Activated B cell treated with CpG ODN at 0.5 μM for 24 hours (primary cell): ENCODE measurements around the gene DNAJC1. TPM values are rescaled to one million over a fixed set of nuclear protein-coding genes. Genes with fewer than 3 reads are reported as not detected.

ENCODE experiments used
- ATAC-seq: fragments of 200-7000 bp; cut with Tn5 transposase; one replicate; pipeline ENCODE4 v1.10.0; 2021; ENCODE audit warnings: low read depth, mild to moderate bottlenecking, moderate library complexity
- CTCF ChIA-PET: fragments of 350-600 bp; sonication (Branson Sonifier 250); formaldehyde crosslinking; loops from one replicate; lab custom pipeline; 2021; ENCODE audit warnings: antibody characterized with exemption; lab: Charles Lee
- POLR2A ChIA-PET: fragments of 350-600 bp; sonication (Branson Sonifier 250); formaldehyde crosslinking; loops from one replicate; lab custom pipeline; 2021; ENCODE audit warnings: antibody characterized with exemption; lab: Charles Lee
- DNase-seq: peaks from one replicate; pipeline ENCODE4 v3.0.0; 2022
- H3K27ac Mint-ChIP-seq: one replicate; pipeline ENCODE4 v1.8.0; 2020; ENCODE audit warnings: mixed read lengths
- H3K27me3 Mint-ChIP-seq: one replicate; pipeline ENCODE4 v1.8.0; 2021; ENCODE audit warnings: mixed read lengths
- H3K36me3 Mint-ChIP-seq: one replicate; pipeline ENCODE4 v1.8.0; 2021; ENCODE audit warnings: low read depth, mixed read lengths
- H3K4me1 Mint-ChIP-seq: one replicate; pipeline ENCODE4 v1.8.0; 2021; ENCODE audit warnings: mixed read lengths
- H3K4me3 Mint-ChIP-seq: one replicate; pipeline ENCODE4 v1.8.0; 2020; ENCODE audit warnings: mild to moderate bottlenecking, mixed read lengths
- H3K9me3 Mint-ChIP-seq: one replicate; pipeline ENCODE4 v1.8.0; 2020; ENCODE audit warnings: mixed read lengths
- CTCF ChIP-seq: fragments of 200-600 bp; IDR thresholded peaks from one replicate; pipeline ENCODE4 v1.8.0; 2022; ENCODE audit warnings: antibody characterized with exemption, mild to moderate bottlenecking
- intact Hi-C: fragments of 100-400 bp; cut with micrococcal nuclease; formaldehyde crosslinking; loops from one replicate; pipeline ENCODE4 v1.15.1; 2024
- total RNA-seq: library from RNA; stranded (reverse); gene quantifications from 2 replicates; pipeline ENCODE4 v1.2.3, GENCODE V29; 2022

Gene DNAJC1
- total RNA-seq, 1 donor from 2014 or later = 10.9 TPM

GRCh38 chr10:21935439-21936023 lies 68.0 kb downstream of the DNAJC1 start:
- Mint-ChIP-seq H3K27ac (no peak overlapping the region), H3K27me3 (no peaks in the 10 kb centered on the region), H3K36me3 (peaks cover 16% of the 10 kb centered on the region), H3K9me3 (peaks cover 11% of the 10 kb centered on the region), H3K4me1 (no peaks in the 10 kb centered on the region), H3K4me3 (no peak overlapping the region)
- POLR2A ChIA-PET = no interaction called here
- ATAC-seq = no peak
- intact Hi-C loops = no loop called here
- CTCF ChIA-PET = no interaction called here
- TF ChIP-seq CTCF = no peak
- DNase-seq = no peak

- H3K9me3 Mint-ChIP-seq = peaks cover 11% of the 10 kb centered on the region
Observed at GRCh38 chr10:21934307-21934706, 69.2 kb downstream of the DNAJC1 start.

GRCh38 chr10:21929070-21929469 lies 74.5 kb downstream of the DNAJC1 start:
- no peak for ATAC-seq
- no peaks in the 10 kb centered on the region for H3K9me3 Mint-ChIP-seq
- intact Hi-C loops = no loop called here

More at GRCh38 chr10:21934307-21934706, 69.2 kb downstream of the DNAJC1 start:
- intact Hi-C loops = no loop called here
- Mint-ChIP-seq H3K27me3 (no peaks in the 10 kb centered on the region), H3K4me3 (no peak overlapping the region), H3K27ac (no peak overlapping the region), H3K36me3 (peaks cover 16% of the 10 kb centered on the region), H3K4me1 (no peaks in the 10 kb centered on the region)
- TF ChIP-seq CTCF = no peak
- ChIA-PET POLR2A (no interaction called here), CTCF (no interaction called here)
- DNase-seq = no peak
- no peak for ATAC-seq

GRCh38 chr10:21927631-21928353 lies 75.7 kb downstream of the DNAJC1 start:
- ATAC-seq = no peak

More at GRCh38 chr10:21929070-21929469, 74.5 kb downstream of the DNAJC1 start:
- Mint-ChIP-seq H3K36me3 (peaks cover 2% of the 10 kb centered on the region), H3K27ac (no peak overlapping the region), H3K4me1 (no peaks in the 10 kb centered on the region), H3K4me3 (no peak overlapping the region), H3K27me3 (no peaks in the 10 kb centered on the region)
- TF ChIP-seq CTCF = no peak
- no peak for DNase-seq
- CTCF ChIA-PET = no interaction called here
- POLR2A ChIA-PET = no interaction called here

More at GRCh38 chr10:21927631-21928353, 75.7 kb downstream of the DNAJC1 start:
- no peak overlapping the region for H3K4me3 Mint-ChIP-seq
- peaks cover 2% of the 10 kb centered on the region for H3K36me3 Mint-ChIP-seq
- intact Hi-C loops = no loop called here
- no peak for TF ChIP-seq CTCF
- POLR2A ChIA-PET = interaction anchor here (0.6 kb wide), 1 partner anchor 532 kb away, joined by 4 read pairs; no protein-coding TSS in a partner anchor
- H3K27me3 Mint-ChIP-seq = no peaks in the 10 kb centered on the region
- CTCF ChIA-PET = no interaction called here
- no peak overlapping the region for H3K27ac Mint-ChIP-seq
- no peak for DNase-seq
- no peaks in the 10 kb centered on the region for H3K4me1 Mint-ChIP-seq
- no peaks in the 10 kb centered on the region for H3K9me3 Mint-ChIP-seq
